GM23338 (cell line): ENCODE data around the gene LRRFIP1.

ENCODE experiments used
- EZH2 ChIP-seq: fragments of 200-600 bp; sonication (generic); IDR thresholded peaks from one replicate; pipeline ENCODE4 v1.8.0; 2017; ENCODE audit warnings: antibody characterized with exemption, mild to moderate bottlenecking, low read depth; ENCODE audit not compliant: unreplicated experiment
- EZH2phosphoT487 ChIP-seq: fragments of 200-600 bp; sonication (generic); IDR thresholded peaks from one replicate; pipeline ENCODE4 v1.8.1; 2018; ENCODE audit warnings: antibody characterized with exemption; ENCODE audit not compliant: unreplicated experiment
- POLR2AphosphoS5 ChIP-seq: IDR thresholded peaks from 2 replicates; pipeline ENCODE4 v1.6.1; 2016; ENCODE audit warnings: antibody characterized with exemption, low read depth
- TF ChIP-seq, protein P1 (sequence below), 2 experiments: fragments of 200-600 bp in 1 of 2; sonication (generic) in 1 of 2; conservative IDR thresholded peaks; 2 replicates each; pipeline versions ENCODE4 v1.5.1 to v1.6.1; 2016 to 2017; ENCODE audit warnings: antibody characterized with exemption in 2 of 2, low read depth in 2 of 2, mild to moderate bottlenecking in 2 of 2, moderate library complexity in 1 of 2
- TF ChIP-seq, protein P2 (sequence below): IDR thresholded peaks from 2 replicates; pipeline ENCODE4 v1.6.1; 2016; ENCODE audit warnings: antibody characterized with exemption
- TF ChIP-seq, protein P3 (sequence below): IDR thresholded peaks from one replicate; pipeline ENCODE4 v1.6.1; 2018; ENCODE audit warnings: antibody characterized with exemption; ENCODE audit not compliant: unreplicated experiment

DNA sequence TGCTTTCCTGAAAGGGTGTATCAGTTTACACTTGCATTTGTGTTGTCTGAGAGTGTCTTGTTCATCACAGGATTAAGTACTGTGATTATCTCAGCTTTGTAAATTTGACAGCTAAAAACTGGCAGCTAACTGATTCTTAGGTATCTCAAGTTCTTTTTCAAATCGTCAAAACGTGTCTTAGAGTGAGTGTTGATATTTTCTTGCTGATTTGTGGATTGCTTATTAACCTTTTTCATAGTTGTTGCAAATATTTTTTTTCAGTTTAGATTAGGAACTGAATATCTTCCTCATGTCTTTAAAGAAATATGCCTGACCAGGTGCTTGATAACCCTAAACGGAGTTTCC, 41.9 kb downstream of the LRRFIP1 start:
- TF ChIP-seq, protein P1, sequence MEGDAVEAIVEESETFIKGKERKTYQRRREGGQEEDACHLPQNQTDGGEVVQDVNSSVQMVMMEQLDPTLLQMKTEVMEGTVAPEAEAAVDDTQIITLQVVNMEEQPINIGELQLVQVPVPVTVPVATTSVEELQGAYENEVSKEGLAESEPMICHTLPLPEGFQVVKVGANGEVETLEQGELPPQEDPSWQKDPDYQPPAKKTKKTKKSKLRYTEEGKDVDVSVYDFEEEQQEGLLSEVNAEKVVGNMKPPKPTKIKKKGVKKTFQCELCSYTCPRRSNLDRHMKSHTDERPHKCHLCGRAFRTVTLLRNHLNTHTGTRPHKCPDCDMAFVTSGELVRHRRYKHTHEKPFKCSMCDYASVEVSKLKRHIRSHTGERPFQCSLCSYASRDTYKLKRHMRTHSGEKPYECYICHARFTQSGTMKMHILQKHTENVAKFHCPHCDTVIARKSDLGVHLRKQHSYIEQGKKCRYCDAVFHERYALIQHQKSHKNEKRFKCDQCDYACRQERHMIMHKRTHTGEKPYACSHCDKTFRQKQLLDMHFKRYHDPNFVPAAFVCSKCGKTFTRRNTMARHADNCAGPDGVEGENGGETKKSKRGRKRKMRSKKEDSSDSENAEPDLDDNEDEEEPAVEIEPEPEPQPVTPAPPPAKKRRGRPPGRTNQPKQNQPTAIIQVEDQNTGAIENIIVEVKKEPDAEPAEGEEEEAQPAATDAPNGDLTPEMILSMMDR (conservative IDR thresholded peaks at IDR 0.05; ENCODE audit: low read depth in 2 of 2): no peak
- TF ChIP-seq EZH2phosphoT487 (no peak), EZH2 (no peak), POLR2AphosphoS5 (no peak)
- TF ChIP-seq, protein P2, sequence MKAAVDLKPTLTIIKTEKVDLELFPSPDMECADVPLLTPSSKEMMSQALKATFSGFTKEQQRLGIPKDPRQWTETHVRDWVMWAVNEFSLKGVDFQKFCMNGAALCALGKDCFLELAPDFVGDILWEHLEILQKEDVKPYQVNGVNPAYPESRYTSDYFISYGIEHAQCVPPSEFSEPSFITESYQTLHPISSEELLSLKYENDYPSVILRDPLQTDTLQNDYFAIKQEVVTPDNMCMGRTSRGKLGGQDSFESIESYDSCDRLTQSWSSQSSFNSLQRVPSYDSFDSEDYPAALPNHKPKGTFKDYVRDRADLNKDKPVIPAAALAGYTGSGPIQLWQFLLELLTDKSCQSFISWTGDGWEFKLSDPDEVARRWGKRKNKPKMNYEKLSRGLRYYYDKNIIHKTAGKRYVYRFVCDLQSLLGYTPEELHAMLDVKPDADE: no peak
- TF ChIP-seq, protein P3, sequence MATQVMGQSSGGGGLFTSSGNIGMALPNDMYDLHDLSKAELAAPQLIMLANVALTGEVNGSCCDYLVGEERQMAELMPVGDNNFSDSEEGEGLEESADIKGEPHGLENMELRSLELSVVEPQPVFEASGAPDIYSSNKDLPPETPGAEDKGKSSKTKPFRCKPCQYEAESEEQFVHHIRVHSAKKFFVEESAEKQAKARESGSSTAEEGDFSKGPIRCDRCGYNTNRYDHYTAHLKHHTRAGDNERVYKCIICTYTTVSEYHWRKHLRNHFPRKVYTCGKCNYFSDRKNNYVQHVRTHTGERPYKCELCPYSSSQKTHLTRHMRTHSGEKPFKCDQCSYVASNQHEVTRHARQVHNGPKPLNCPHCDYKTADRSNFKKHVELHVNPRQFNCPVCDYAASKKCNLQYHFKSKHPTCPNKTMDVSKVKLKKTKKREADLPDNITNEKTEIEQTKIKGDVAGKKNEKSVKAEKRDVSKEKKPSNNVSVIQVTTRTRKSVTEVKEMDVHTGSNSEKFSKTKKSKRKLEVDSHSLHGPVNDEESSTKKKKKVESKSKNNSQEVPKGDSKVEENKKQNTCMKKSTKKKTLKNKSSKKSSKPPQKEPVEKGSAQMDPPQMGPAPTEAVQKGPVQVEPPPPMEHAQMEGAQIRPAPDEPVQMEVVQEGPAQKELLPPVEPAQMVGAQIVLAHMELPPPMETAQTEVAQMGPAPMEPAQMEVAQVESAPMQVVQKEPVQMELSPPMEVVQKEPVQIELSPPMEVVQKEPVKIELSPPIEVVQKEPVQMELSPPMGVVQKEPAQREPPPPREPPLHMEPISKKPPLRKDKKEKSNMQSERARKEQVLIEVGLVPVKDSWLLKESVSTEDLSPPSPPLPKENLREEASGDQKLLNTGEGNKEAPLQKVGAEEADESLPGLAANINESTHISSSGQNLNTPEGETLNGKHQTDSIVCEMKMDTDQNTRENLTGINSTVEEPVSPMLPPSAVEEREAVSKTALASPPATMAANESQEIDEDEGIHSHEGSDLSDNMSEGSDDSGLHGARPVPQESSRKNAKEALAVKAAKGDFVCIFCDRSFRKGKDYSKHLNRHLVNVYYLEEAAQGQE: no peak
